GM12873 (cell line): ENCODE measurements around the gene USP9Y.

Experiments used
- CTCF ChIP-seq: IDR thresholded peaks from 2 replicates; pipeline ENCODE4 v1.5.1; 2012; ENCODE audit warnings: low read depth, mild to moderate bottlenecking, moderate library complexity, low read length, control low read depth; ENCODE audit not compliant: insufficient read depth; ENCODE audit errors: missing control alignments

USP9Y gene

GRCh38 chrY:12734051-12734450 lies 33.0 kb downstream of the USP9Y start:
- TF ChIP-seq CTCF, result no peak

DNA sequence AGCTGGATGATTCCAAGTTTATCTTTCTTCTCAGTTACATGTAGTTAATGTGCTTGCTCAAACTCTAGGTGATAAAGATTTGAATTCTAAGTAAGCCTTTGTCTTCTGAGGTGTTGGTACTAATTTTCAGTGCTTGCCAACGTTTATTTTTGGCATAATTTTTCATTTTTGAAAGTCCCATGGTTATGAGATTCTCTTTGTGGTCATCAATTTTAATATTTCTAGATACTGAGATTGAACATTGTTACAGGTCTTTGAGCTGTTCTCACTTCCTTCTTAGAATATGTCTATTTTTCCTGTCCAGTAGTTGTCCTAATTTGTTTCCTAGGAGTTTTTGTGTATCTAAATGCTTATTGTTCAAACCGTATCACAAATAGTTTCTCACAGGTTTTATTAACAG lies 40.4 kb downstream of the USP9Y start:
- no peak for TF ChIP-seq CTCF

- TF ChIP-seq CTCF, result no peak
Measured at GRCh38 chrY:12742725-12743124, 41.7 kb downstream of the USP9Y start.

DNA sequence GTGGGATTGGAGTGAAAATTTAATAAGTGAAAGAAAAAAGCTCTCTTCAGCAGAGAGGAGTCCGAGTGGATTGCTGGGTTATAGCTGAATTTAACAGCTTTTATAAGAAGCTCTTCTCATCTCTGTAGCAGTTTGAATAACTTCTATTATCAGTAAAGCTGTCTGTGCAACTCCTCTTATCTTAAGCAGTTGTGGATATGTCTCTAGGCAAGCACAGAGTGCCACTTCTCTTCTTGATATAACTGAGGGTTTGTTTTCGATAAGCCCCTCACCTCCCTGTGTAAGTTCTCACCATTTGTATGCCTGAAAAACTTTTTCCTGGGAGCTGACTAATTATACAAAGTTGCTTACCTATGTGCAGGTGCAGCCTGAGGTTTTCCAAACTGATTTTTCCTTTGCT lies 43.1 kb downstream of the USP9Y start:
- no peak for TF ChIP-seq CTCF

DNA sequence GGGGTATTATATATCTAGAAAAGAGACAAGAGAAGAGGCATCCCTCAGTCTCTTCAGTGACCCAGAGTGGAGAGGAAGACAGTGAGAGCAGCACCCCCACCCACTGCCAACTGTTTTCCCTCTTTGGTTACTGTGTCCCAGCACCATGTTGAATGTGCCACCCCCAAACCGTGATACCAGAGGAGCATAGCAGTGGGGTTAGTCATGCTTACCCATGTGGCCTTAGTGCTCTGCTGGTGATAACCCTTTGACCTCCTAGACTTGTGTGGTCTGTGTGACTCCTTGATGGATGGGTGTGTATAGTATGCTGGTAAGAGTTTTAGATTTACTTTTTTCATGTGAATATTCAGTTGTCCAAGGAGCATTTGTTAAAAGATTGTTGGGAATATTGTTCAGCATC lies 48.3 kb downstream of the USP9Y start:
- TF ChIP-seq CTCF, result no peak

DNA sequence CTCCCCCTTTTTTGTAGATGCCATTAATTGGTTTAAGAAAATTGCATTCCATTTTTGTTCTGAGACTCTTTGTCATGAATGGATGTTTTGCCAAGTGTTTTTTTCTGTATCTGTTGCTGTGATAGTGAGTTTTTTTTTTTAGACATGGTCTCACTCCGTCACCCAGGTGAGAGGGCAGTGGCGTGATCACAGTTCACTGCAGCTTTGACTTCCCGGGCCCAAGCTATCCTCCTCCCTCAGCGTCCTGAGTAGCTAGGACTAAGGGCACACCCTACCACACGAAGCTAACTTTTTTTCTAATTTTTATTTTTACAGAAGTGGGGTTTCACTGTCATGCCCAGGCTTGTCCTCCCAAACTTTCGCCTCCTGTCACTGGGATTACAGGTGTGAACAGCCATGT lies 51.8 kb downstream of the USP9Y start:
- TF ChIP-seq CTCF, result no peak

DNA sequence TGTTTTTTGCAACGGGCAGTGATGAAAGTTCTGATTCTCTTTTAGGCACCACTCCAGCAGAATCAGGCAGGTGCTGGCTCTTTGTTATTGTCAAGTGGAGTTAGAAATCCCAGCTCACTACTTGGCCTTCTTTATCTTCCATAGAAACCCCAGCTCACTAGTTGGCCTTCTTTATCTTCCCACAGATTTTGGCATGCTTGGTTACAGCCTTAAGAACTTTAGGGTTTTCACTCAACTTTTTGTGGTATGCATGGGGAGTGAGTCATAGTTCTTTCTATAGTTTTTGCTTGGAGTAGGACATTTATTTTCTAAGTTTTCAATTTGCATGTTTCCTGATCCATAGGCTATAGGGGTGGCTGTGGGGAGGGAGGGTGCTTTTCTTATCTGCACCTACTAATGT lies 55.0 kb downstream of the USP9Y start:
- no peak for TF ChIP-seq CTCF

DNA sequence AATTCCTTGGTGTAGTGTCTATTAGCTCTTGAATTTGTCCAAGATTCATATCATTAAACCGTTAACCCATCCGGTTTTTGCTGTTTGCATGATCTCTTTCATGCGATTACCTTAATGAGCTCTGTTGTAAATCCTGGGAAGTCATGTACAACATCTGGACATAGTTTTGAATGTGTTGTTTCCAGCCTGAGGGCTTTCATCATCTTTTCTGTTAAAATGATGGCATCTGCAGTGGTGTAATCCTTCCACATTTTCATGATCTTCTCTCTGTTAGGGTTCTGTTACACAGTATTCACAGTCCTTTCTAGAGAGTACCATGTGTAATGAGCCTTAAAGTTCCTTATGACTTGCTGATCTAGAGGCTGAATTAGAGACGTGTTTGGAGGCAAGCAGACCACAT lies 64.9 kb downstream of the USP9Y start:
- TF ChIP-seq CTCF, result no peak
